ENCODE data around the gene UAP1L1.

The UAP1L1 gene

GRCh38 chr9:137077758-137078693 is 709 bp downstream of the UAP1L1 start:
- no peak for DNase-seq

- no peak for DNase-seq
These were observed 1.5 kb downstream of the UAP1L1 start for GRCh38 chr9:137078701-137079400.

- no peak for DNase-seq
These were observed 2.1 kb downstream of the UAP1L1 start for GRCh38 chr9:137079401-137079787.

- DNase-seq = no peak
These were observed 3.2 kb downstream of the UAP1L1 start for GRCh38 chr9:137080260-137081122.

GRCh38 chr9:137082222-137082924 is 5.1 kb downstream of the UAP1L1 start:
- no peak for DNase-seq

GRCh38 chr9:137082925-137083290 is 5.6 kb downstream of the UAP1L1 start:
- no peak for DNase-seq

GRCh38 chr9:137083394-137084004 is 6.2 kb downstream of the UAP1L1 start:
- DNase-seq = no peak

- DNase-seq = no peak
These were observed 7.2 kb downstream of the UAP1L1 start for GRCh38 chr9:137084526-137084925.

- no peak for DNase-seq
These were observed 8.7 kb downstream of the UAP1L1 start for GRCh38 chr9:137085920-137086530.

- DNase-seq = peak; percentile 99
These were observed 9.5 kb downstream of the UAP1L1 start, which contains the start of gene MAN1B1 for GRCh38 chr9:137086531-137087408. Gene MAN1B1 (plus strand): TSS chr9:137086985. CDS start chr9:137087000, 15 bp downstream.

- DNase-seq = no peak
These were observed 10.2 kb downstream of the UAP1L1 start for GRCh38 chr9:137087409-137087925.

- no peak for DNase-seq
These were observed 10.8 kb downstream of the UAP1L1 start for GRCh38 chr9:137088121-137088520.

- DNase-seq = no peak
These were observed 12.1 kb downstream of the UAP1L1 start for GRCh38 chr9:137089232-137089947.

GRCh38 chr9:137095664-137096517 is 18.6 kb downstream of the UAP1L1 start:
- DNase-seq = no peak

- no peak for DNase-seq
These were observed 19.6 kb downstream of the UAP1L1 start for GRCh38 chr9:137096785-137097546.

- DNase-seq = no peak
These were observed 20.6 kb downstream of the UAP1L1 start for GRCh38 chr9:137097761-137098462.

- no peak for DNase-seq
These were observed 21.9 kb downstream of the UAP1L1 start for GRCh38 chr9:137099231-137099630.
